Measurements from ENCODE around the gene UQCRC2.

Gene UQCRC2

GRCh38 chr16:22001591-22001990 is 48.4 kb downstream of the UQCRC2 start:
- Histone ChIP-seq H3K36me3 (ENCODE audit: control insufficient read depth in 2 of 2, insufficient read depth in 1 of 2, low read length in 2 of 2) (no peaks in the 10 kb centered on the region), H3K4me3 (ENCODE audit: low read depth, low read length) (no peak overlapping the region), H3K9me3 (ENCODE audit: control insufficient read depth, insufficient read depth, low read depth, low read length) (no peaks in the 10 kb centered on the region), H3K27ac (ENCODE audit: extremely low read depth, low read depth, low read length) (no peak overlapping the region), H3K4me1 (ENCODE audit: control insufficient read depth, insufficient read depth, low read length) (no peaks in the 10 kb centered on the region; the same call in 1 of the 2 replicates)
- TF ChIP-seq OVOL3 (tag by site-specific recombination; IDR thresholded peaks at IDR 0.05) (no peak), ZNF518A (tag by site-specific recombination; conservative IDR thresholded peaks at IDR 0.05; ENCODE audit: low read depth) (no peak), ZIC2 (tag by site-specific recombination; IDR thresholded peaks at IDR 0.05) (no peak), ZNF529 (tag by site-specific recombination; IDR thresholded peaks at IDR 0.05; ENCODE audit: insufficient replicate concordance) (no peak), ZSCAN16 (tag by site-specific recombination; IDR thresholded peaks at IDR 0.05) (no peak), ZNF585B (tag by site-specific recombination; IDR thresholded peaks at IDR 0.05) (no peak), ZNF391 (tag by site-specific recombination; IDR thresholded peaks at IDR 0.05; ENCODE audit: borderline replicate concordance, low read depth) (no peak), YY2 (tag by site-specific recombination; IDR thresholded peaks at IDR 0.05) (no peak), ZNF624 (tag by site-specific recombination; IDR thresholded peaks at IDR 0.05) (no peak), ZNF677 (tag by site-specific recombination; IDR thresholded peaks at IDR 0.05) (no peak), FEZF1 (tag by site-specific recombination; IDR thresholded peaks at IDR 0.05) (no peak), ZBTB20 (tag by site-specific recombination; IDR thresholded peaks at IDR 0.05) (no peak), ZNF341 (tag by site-specific recombination; IDR thresholded peaks at IDR 0.05; ENCODE audit: low read depth) (no peak), ZBTB8A (tag by site-specific recombination; IDR thresholded peaks at IDR 0.05) (no peak), ZNF561 (tag by site-specific recombination; IDR thresholded peaks at IDR 0.05; ENCODE audit: borderline replicate concordance) (no peak), ZNF776 (tag by site-specific recombination; IDR thresholded peaks at IDR 0.05; ENCODE audit: borderline replicate concordance) (no peak), ZNF324 (tag by site-specific recombination; IDR thresholded peaks at IDR 0.05) (no peak), ZNF488 (tag by site-specific recombination; IDR thresholded peaks at IDR 0.05) (no peak), KLF10 (tag by site-specific recombination; IDR thresholded peaks at IDR 0.05) (no peak)
- TF ChIP-seq, protein P1, sequence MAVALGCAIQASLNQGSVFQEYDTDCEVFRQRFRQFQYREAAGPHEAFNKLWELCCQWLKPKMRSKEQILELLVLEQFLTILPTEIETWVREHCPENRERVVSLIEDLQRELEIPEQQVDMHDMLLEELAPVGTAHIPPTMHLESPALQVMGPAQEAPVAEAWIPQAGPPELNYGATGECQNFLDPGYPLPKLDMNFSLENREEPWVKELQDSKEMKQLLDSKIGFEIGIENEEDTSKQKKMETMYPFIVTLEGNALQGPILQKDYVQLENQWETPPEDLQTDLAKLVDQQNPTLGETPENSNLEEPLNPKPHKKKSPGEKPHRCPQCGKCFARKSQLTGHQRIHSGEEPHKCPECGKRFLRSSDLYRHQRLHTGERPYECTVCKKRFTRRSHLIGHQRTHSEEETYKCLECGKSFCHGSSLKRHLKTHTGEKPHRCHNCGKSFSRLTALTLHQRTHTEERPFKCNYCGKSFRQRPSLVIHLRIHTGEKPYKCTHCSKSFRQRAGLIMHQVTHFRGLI (tag by site-specific recombination; IDR thresholded peaks at IDR 0.05) = no peak
- CTCF ChIA-PET = interaction anchor here (0.6 to 20.3 kb wide), 19 partner anchors 11 to 318 kb away, joined by 3 to 302 read pairs (median 4); no protein-coding TSS in a partner anchor
- POLR2A ChIA-PET = interaction anchor here (1.1 kb wide), 1 partner anchor 76 kb away, joined by 4 read pairs; no protein-coding TSS in a partner anchor
